ENCODE data around the gene LRRTM4.

Gene LRRTM4

GRCh38 chr2:76737607-76738006 is 784.6 kb downstream of the LRRTM4 start:
- no peak for TF ChIP-seq CTCF (IDR thresholded peaks at IDR 0.05)

- TF ChIP-seq CTCF (IDR thresholded peaks at IDR 0.05): no peak
Observed at GRCh38 chr2:76733736-76734135, 788.4 kb downstream of the LRRTM4 start.

- TF ChIP-seq CTCF (IDR thresholded peaks at IDR 0.05): no peak
Observed at GRCh38 chr2:76731157-76731556, 791.0 kb downstream of the LRRTM4 start.

GRCh38 chr2:76730021-76730420 is 792.2 kb downstream of the LRRTM4 start:
- TF ChIP-seq CTCF (IDR thresholded peaks at IDR 0.05): no peak

- no peak for TF ChIP-seq CTCF (IDR thresholded peaks at IDR 0.05)
Observed at GRCh38 chr2:76721226-76721625, 801.0 kb downstream of the LRRTM4 start.

- TF ChIP-seq CTCF (IDR thresholded peaks at IDR 0.05): no peak
Observed at GRCh38 chr2:76713312-76713711, 808.9 kb downstream of the LRRTM4 start.

GRCh38 chr2:76711490-76711889 is 810.7 kb downstream of the LRRTM4 start:
- no peak for TF ChIP-seq CTCF (IDR thresholded peaks at IDR 0.05)

- no peak for TF ChIP-seq CTCF (IDR thresholded peaks at IDR 0.05)
Observed at GRCh38 chr2:76700894-76701293, 821.3 kb downstream of the LRRTM4 start.
